ENCODE measurements around the gene SLC17A2. TPM values are rescaled to one million over a fixed set of nuclear protein-coding genes. Genes with fewer than 3 reads are reported as not detected.

SLC17A2 gene
- total RNA-seq, 4 donors from 2014 or later = not detected

- TF ChIP-seq CTCF (IDR thresholded peaks at IDR 0.05; ENCODE audit: low read depth) = no peak
Measured at GRCh38 chr6:25950297-25950696, 19.8 kb upstream of the SLC17A2 start.

- TF ChIP-seq CTCF (IDR thresholded peaks at IDR 0.05; ENCODE audit: low read depth) = no peak
Measured at GRCh38 chr6:25949695-25950094, 19.2 kb upstream of the SLC17A2 start.

GRCh38 chr6:25946631-25947030, 16.1 kb upstream of the SLC17A2 start:
- no peak for TF ChIP-seq CTCF (IDR thresholded peaks at IDR 0.05; ENCODE audit: low read depth)

- no peak for TF ChIP-seq CTCF (IDR thresholded peaks at IDR 0.05; ENCODE audit: low read depth)
Measured at GRCh38 chr6:25944688-25945574, 14.4 kb upstream of the SLC17A2 start.

GRCh38 chr6:25943887-25944286, 13.4 kb upstream of the SLC17A2 start:
- no peak for TF ChIP-seq CTCF (IDR thresholded peaks at IDR 0.05; ENCODE audit: low read depth)

GRCh38 chr6:25942561-25943147, 12.2 kb upstream of the SLC17A2 start:
- TF ChIP-seq CTCF (IDR thresholded peaks at IDR 0.05; ENCODE audit: low read depth) = no peak

GRCh38 chr6:25939593-25939992, 9.1 kb upstream of the SLC17A2 start:
- TF ChIP-seq CTCF (IDR thresholded peaks at IDR 0.05; ENCODE audit: low read depth) = no peak
